ENCODE results near the gene LIMS1.

DNA sequence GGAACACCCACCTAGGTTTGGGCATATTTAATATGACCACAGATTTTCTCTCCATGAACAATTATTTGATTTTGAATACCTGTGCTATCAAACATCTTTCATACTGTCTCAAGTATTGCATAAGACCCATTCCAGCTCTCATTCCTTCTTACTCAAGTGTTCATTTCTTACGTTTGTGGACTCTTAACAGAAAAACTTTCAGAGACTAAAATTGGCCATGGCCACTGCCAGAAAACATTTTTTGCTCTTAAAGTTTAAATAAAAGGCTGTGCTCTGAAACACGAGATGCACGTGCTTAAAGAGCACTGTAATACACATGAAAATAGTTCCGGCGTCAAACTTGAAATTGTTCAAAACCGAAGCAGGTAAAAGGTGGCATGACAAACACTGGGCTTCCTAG, 89.3 kb downstream of the LIMS1 start:
- TF ChIP-seq, protein P1, sequence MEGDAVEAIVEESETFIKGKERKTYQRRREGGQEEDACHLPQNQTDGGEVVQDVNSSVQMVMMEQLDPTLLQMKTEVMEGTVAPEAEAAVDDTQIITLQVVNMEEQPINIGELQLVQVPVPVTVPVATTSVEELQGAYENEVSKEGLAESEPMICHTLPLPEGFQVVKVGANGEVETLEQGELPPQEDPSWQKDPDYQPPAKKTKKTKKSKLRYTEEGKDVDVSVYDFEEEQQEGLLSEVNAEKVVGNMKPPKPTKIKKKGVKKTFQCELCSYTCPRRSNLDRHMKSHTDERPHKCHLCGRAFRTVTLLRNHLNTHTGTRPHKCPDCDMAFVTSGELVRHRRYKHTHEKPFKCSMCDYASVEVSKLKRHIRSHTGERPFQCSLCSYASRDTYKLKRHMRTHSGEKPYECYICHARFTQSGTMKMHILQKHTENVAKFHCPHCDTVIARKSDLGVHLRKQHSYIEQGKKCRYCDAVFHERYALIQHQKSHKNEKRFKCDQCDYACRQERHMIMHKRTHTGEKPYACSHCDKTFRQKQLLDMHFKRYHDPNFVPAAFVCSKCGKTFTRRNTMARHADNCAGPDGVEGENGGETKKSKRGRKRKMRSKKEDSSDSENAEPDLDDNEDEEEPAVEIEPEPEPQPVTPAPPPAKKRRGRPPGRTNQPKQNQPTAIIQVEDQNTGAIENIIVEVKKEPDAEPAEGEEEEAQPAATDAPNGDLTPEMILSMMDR (conservative IDR thresholded peaks at IDR 0.05; ENCODE audit: low read depth in 2 of 2) = no peak
- no peak for TF ChIP-seq EZH2 (IDR thresholded peaks at IDR 0.05; ENCODE audit: low read depth, unreplicated experiment)
- TF ChIP-seq POLR2AphosphoS5 (IDR thresholded peaks at IDR 0.05; ENCODE audit: low read depth) = no peak
- no peak for TF ChIP-seq EZH2phosphoT487 (IDR thresholded peaks at IDR 0.05; ENCODE audit: unreplicated experiment)
- TF ChIP-seq, protein P2, sequence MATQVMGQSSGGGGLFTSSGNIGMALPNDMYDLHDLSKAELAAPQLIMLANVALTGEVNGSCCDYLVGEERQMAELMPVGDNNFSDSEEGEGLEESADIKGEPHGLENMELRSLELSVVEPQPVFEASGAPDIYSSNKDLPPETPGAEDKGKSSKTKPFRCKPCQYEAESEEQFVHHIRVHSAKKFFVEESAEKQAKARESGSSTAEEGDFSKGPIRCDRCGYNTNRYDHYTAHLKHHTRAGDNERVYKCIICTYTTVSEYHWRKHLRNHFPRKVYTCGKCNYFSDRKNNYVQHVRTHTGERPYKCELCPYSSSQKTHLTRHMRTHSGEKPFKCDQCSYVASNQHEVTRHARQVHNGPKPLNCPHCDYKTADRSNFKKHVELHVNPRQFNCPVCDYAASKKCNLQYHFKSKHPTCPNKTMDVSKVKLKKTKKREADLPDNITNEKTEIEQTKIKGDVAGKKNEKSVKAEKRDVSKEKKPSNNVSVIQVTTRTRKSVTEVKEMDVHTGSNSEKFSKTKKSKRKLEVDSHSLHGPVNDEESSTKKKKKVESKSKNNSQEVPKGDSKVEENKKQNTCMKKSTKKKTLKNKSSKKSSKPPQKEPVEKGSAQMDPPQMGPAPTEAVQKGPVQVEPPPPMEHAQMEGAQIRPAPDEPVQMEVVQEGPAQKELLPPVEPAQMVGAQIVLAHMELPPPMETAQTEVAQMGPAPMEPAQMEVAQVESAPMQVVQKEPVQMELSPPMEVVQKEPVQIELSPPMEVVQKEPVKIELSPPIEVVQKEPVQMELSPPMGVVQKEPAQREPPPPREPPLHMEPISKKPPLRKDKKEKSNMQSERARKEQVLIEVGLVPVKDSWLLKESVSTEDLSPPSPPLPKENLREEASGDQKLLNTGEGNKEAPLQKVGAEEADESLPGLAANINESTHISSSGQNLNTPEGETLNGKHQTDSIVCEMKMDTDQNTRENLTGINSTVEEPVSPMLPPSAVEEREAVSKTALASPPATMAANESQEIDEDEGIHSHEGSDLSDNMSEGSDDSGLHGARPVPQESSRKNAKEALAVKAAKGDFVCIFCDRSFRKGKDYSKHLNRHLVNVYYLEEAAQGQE (IDR thresholded peaks at IDR 0.05; ENCODE audit: unreplicated experiment) = no peak
- no peak for TF ChIP-seq STAT1 (IDR thresholded peaks at IDR 0.05; ENCODE audit: unreplicated experiment)
- no peak for TF ChIP-seq CREB1 (CRISPR knock-in tag; IDR thresholded peaks at IDR 0.05; ENCODE audit: low read depth)
- no peak for TF ChIP-seq ZNF114 (CRISPR knock-in tag; IDR thresholded peaks at IDR 0.05)
- no peak for TF ChIP-seq ZNF331 (CRISPR knock-in tag; IDR thresholded peaks at IDR 0.05; ENCODE audit: low read depth)
- TF ChIP-seq JUNB (IDR thresholded peaks at IDR 0.05; ENCODE audit: unreplicated experiment) = no peak
- no peak for TF ChIP-seq NANOG (IDR thresholded peaks at IDR 0.05; ENCODE audit: borderline replicate concordance)
- TF ChIP-seq, protein P3, sequence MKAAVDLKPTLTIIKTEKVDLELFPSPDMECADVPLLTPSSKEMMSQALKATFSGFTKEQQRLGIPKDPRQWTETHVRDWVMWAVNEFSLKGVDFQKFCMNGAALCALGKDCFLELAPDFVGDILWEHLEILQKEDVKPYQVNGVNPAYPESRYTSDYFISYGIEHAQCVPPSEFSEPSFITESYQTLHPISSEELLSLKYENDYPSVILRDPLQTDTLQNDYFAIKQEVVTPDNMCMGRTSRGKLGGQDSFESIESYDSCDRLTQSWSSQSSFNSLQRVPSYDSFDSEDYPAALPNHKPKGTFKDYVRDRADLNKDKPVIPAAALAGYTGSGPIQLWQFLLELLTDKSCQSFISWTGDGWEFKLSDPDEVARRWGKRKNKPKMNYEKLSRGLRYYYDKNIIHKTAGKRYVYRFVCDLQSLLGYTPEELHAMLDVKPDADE (IDR thresholded peaks at IDR 0.05) = no peak
- TF ChIP-seq, protein P4, sequence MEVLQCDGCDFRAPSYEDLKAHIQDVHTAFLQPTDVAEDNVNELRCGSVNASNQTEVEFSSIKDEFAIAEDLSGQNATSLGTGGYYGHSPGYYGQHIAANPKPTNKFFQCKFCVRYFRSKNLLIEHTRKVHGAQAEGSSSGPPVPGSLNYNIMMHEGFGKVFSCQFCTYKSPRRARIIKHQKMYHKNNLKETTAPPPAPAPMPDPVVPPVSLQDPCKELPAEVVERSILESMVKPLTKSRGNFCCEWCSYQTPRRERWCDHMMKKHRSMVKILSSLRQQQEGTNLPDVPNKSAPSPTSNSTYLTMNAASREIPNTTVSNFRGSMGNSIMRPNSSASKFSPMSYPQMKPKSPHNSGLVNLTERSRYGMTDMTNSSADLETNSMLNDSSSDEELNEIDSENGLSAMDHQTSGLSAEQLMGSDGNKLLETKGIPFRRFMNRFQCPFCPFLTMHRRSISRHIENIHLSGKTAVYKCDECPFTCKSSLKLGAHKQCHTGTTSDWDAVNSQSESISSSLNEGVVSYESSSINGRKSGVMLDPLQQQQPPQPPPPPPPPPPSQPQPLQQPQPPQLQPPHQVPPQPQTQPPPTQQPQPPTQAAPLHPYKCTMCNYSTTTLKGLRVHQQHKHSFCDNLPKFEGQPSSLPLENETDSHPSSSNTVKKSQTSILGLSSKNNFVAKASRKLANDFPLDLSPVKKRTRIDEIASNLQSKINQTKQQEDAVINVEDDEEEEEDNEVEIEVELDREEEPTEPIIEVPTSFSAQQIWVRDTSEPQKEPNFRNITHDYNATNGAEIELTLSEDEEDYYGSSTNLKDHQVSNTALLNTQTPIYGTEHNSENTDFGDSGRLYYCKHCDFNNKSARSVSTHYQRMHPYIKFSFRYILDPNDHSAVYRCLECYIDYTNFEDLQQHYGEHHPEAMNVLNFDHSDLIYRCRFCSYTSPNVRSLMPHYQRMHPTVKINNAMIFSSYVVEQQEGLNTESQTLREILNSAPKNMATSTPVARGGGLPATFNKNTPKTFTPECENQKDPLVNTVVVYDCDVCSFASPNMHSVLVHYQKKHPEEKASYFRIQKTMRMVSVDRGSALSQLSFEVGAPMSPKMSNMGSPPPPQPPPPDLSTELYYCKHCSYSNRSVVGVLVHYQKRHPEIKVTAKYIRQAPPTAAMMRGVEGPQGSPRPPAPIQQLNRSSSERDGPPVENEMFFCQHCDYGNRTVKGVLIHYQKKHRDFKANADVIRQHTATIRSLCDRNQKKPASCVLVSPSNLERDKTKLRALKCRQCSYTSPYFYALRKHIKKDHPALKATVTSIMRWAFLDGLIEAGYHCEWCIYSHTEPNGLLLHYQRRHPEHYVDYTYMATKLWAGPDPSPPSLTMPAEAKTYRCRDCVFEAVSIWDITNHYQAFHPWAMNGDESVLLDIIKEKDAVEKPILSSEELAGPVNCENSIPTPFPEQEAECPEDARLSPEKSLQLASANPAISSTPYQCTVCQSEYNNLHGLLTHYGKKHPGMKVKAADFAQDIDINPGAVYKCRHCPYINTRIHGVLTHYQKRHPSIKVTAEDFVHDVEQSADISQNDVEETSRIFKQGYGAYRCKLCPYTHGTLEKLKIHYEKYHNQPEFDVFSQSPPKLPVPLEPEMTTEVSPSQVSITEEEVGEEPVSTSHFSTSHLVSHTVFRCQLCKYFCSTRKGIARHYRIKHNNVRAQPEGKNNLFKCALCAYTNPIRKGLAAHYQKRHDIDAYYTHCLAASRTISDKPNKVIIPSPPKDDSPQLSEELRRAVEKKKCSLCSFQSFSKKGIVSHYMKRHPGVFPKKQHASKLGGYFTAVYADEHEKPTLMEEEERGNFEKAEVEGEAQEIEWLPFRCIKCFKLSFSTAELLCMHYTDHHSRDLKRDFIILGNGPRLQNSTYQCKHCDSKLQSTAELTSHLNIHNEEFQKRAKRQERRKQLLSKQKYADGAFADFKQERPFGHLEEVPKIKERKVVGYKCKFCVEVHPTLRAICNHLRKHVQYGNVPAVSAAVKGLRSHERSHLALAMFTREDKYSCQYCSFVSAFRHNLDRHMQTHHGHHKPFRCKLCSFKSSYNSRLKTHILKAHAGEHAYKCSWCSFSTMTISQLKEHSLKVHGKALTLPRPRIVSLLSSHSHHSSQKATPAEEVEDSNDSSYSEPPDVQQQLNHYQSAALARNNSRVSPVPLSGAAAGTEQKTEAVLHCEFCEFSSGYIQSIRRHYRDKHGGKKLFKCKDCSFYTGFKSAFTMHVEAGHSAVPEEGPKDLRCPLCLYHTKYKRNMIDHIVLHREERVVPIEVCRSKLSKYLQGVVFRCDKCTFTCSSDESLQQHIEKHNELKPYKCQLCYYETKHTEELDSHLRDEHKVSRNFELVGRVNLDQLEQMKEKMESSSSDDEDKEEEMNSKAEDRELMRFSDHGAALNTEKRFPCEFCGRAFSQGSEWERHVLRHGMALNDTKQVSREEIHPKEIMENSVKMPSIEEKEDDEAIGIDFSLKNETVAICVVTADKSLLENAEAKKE (CRISPR knock-in tag; IDR thresholded peaks at IDR 0.05) = no peak

Measured in GM23338 (cell line).